HEK293 (cell line): ENCODE results near the gene FBXO2.

Experiments used
- CTCF ChIA-PET: fragments of 350-600 bp; formaldehyde crosslinking; extraction: SDS; loops from one replicate; lab custom pipeline; 2021; ENCODE audit warnings: antibody characterized with exemption; lab: Yijun Ruan, JAX
- POLR2A ChIA-PET: fragments of 300-600 bp; formaldehyde crosslinking; extraction: SDS; loops from one replicate; lab custom pipeline; 2020; ENCODE audit warnings: antibody characterized with exemption, inconsistent platforms; lab: Yijun Ruan, JAX
- H3K27ac ChIP-seq: fragments of 200-500 bp; sonication (Bioruptor generic); 2 replicates; pipeline ENCODE4 v1.5.1; 2014; ENCODE audit warnings: low read depth, low read length, control low read depth, inconsistent platforms; ENCODE audit errors: extremely low read depth
- H3K36me3 ChIP-seq, 2 experiments: fragments of 200-500 bp in 1 of 2; sonication (Bioruptor generic) in 1 of 2; 1 replicate in 1 of 2; 2 replicates in 1 of 2; pipeline ENCODE4 v1.5.1; 2014 to 2017; ENCODE audit warnings: inconsistent platforms in 2 of 2, low read length in 2 of 2; ENCODE audit not compliant: control insufficient read depth in 2 of 2, insufficient read depth in 1 of 2
- H3K4me1 ChIP-seq: fragments of 200-500 bp; sonication (Bioruptor generic); 2 replicates; pipeline ENCODE4 v1.5.1; 2014; ENCODE audit warnings: mild to moderate bottlenecking, low read length, inconsistent platforms; ENCODE audit not compliant: control insufficient read depth, insufficient read depth
- H3K4me3 ChIP-seq: 2 replicates; pipeline ENCODE4 v1.5.1; 2011; ENCODE audit warnings: low read depth, mild to moderate bottlenecking, control low read depth, low read length, moderate library complexity
- H3K9me3 ChIP-seq: fragments of 200-500 bp; sonication (Bioruptor generic); 2 replicates; pipeline ENCODE4 v1.5.1; 2014; ENCODE audit warnings: low read depth, low read length, inconsistent platforms; ENCODE audit not compliant: control insufficient read depth, insufficient read depth
- EGR2 ChIP-seq: fragments of 450-650 bp; formaldehyde crosslinking; IDR thresholded peaks from 2 replicates; pipeline ENCODE4 v1.5.1; 2016; ENCODE audit warnings: low read depth, missing biosample characterization, missing genetic modification characterization
- GLIS1 ChIP-seq: fragments of 450-650 bp; formaldehyde crosslinking; IDR thresholded peaks from 2 replicates; pipeline ENCODE4 v1.5.1; 2016; ENCODE audit warnings: missing biosample characterization, missing genetic modification characterization
- GLIS2 ChIP-seq: fragments of 450-650 bp; formaldehyde crosslinking; IDR thresholded peaks from 2 replicates; pipeline ENCODE4 v1.5.1; 2016; ENCODE audit warnings: missing biosample characterization, missing genetic modification characterization
- KLF8 ChIP-seq: fragments of 450-650 bp; formaldehyde crosslinking; IDR thresholded peaks from 2 replicates; pipeline ENCODE4 v1.5.1; 2016; ENCODE audit warnings: missing biosample characterization, missing genetic modification characterization
- PATZ1 ChIP-seq: fragments of 450-650 bp; formaldehyde crosslinking; IDR thresholded peaks from 2 replicates; pipeline ENCODE4 v1.5.1; 2016; ENCODE audit warnings: missing biosample characterization, missing genetic modification characterization
- SP3 ChIP-seq: fragments of 450-650 bp; formaldehyde crosslinking; IDR thresholded peaks from 2 replicates; pipeline ENCODE4 v1.5.1; 2016; ENCODE audit warnings: missing biosample characterization, missing genetic modification characterization
- ZFP41 ChIP-seq: fragments of 450-650 bp; formaldehyde crosslinking; IDR thresholded peaks from 2 replicates; pipeline ENCODE4 v1.5.1; 2016; ENCODE audit warnings: missing biosample characterization, missing genetic modification characterization, borderline replicate concordance
- ZIC2 ChIP-seq: fragments of 450-650 bp; formaldehyde crosslinking; IDR thresholded peaks from 2 replicates; pipeline ENCODE4 v1.5.1; 2016; ENCODE audit warnings: missing biosample characterization, missing genetic modification characterization
- ZNF16 ChIP-seq: fragments of 450-650 bp; formaldehyde crosslinking; IDR thresholded peaks from 2 replicates; pipeline ENCODE4 v1.5.1; 2016; ENCODE audit warnings: low read depth, missing biosample characterization, missing genetic modification characterization
- ZNF19 ChIP-seq: fragments of 450-650 bp; formaldehyde crosslinking; IDR thresholded peaks from 2 replicates; pipeline ENCODE4; 2016; ENCODE audit warnings: missing biosample characterization, missing genetic modification characterization, low read depth
- ZNF274 ChIP-seq, 2 experiments: fragments of 200-500 bp in 1 of 2; fragments of 450-650 bp in 1 of 2; sonication (Bioruptor generic) in 1 of 2; formaldehyde crosslinking in 1 of 2; IDR thresholded peaks; 2 replicates each; pipeline versions ENCODE4 v1.5.1 to v1.6.1; 2014 to 2016; ENCODE audit warnings: borderline replicate concordance in 1 of 2, inconsistent platforms in 1 of 2, low read length in 1 of 2, missing biosample characterization in 1 of 2, missing genetic modification characterization in 1 of 2
- ZNF600 ChIP-seq: fragments of 450-650 bp; formaldehyde crosslinking; IDR thresholded peaks from 2 replicates; pipeline ENCODE4 v1.5.1; 2016; ENCODE audit warnings: missing biosample characterization, missing genetic modification characterization
- ZNF677 ChIP-seq: fragments of 450-650 bp; IDR thresholded peaks from 2 replicates; pipeline ENCODE4 v1.5.0; 2018; ENCODE audit warnings: missing biosample characterization, mild to moderate bottlenecking, missing genetic modification characterization, moderate library complexity
- ZNF776 ChIP-seq: fragments of 450-650 bp; formaldehyde crosslinking; IDR thresholded peaks from 2 replicates; pipeline ENCODE4 v1.5.0; 2017; ENCODE audit warnings: missing biosample characterization, missing genetic modification characterization, borderline replicate concordance
- TF ChIP-seq, protein P1 (sequence below): fragments of 450-650 bp; formaldehyde crosslinking; IDR thresholded peaks from 2 replicates; pipeline ENCODE4 v1.5.1; 2017; ENCODE audit warnings: missing biosample characterization, missing genetic modification characterization

FBXO2 gene

DNA sequence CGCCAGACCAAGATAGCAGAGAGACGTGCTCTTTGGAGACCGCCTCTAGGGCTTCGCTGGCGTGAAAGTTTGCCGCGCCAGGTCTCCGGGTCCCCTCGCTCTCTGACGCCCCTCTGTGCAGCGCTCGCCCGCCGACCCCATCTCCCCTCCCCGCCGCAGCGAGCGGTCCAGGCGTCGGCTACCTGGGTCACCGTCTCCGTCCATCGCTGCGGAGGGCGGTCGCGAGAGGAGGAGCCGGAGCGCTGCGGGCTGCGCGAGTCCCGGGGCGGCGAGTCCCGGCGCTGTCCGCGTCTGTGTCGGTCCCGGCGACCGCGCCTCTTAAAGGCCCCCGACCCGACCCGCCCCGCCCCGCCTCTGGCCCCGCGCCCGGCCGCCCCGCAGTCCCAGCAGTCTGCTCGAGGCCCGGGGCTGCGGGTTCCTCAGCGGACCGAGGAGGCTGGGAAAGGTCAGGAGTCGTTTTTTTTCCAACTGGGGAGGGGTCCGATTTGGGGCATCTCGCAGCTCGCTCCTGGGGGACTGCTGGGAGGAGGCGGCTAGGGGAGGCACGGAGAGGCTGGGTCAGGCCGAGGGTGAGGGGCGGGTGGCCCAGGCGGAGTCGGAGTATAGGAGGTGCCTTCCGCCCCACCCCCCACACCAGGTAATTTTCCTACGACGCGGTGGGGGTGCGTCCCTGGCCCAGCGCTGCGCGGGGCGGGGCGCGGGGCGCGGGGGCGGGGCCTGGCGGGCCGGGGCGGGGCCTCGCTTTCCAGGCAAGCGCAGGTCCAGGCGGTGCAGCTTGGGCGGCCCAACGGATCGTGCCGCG, at the start of gene FBXO2, which contains the start of gene FBXO44:
Gene FBXO2 (minus strand): TSS at position 293 of the 802 bp plus-strand sequence. CDS start 89 bp downstream, at position 204.
Gene FBXO44 (plus strand): TSS at position 741 of the 802 bp plus-strand sequence. CDS start 959 bp downstream, outside the sequence.
- TF ChIP-seq ZFP41 (no peak), ZNF677 (no peak), PATZ1 (tag by site-specific recombination) (peak; percentile 63), ZNF19 (tag by site-specific recombination) (no peak), ZIC2 (tag by site-specific recombination) (no peak), GLIS1 (tag by site-specific recombination) (0 out of 2 replicates have a peak, but pooled peaks have one; percentile 27), KLF8 (peak; percentile 59), GLIS2 (tag by site-specific recombination) (peak; percentile 44; the same call in 1 of the 2 replicates), SP3 (0 out of 2 replicates have a peak, but pooled peaks have one; percentile 31)
- TF ChIP-seq, protein P1, sequence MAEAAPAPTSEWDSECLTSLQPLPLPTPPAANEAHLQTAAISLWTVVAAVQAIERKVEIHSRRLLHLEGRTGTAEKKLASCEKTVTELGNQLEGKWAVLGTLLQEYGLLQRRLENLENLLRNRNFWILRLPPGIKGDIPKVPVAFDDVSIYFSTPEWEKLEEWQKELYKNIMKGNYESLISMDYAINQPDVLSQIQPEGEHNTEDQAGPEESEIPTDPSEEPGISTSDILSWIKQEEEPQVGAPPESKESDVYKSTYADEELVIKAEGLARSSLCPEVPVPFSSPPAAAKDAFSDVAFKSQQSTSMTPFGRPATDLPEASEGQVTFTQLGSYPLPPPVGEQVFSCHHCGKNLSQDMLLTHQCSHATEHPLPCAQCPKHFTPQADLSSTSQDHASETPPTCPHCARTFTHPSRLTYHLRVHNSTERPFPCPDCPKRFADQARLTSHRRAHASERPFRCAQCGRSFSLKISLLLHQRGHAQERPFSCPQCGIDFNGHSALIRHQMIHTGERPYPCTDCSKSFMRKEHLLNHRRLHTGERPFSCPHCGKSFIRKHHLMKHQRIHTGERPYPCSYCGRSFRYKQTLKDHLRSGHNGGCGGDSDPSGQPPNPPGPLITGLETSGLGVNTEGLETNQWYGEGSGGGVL (tag by site-specific recombination): peak; percentile 67; the same call in 1 of the 2 replicates
- Histone ChIP-seq H3K9me3 (no peaks in the 10 kb centered on the region), H3K36me3 (peaks cover 5 to 35% of the 10 kb centered on the region in 2 experiments; a peak in 2 of 3 replicates), H3K27ac (no peak within 1 kb of the TSS), H3K4me1 (no peaks in the 10 kb centered on the region), H3K4me3 (peak within 1 kb of the TSS; percentile 65)
- CTCF ChIA-PET: interaction anchor here (0.7 to 1.9 kb wide), 5 partner anchors 10 to 140 kb away, joined by 3 to 15 read pairs (median 7); partner anchors contain the start of gene FBXO6
- POLR2A ChIA-PET: interaction anchor here (0.6 to 1.5 kb wide), 3 partner anchors 9 to 351 kb away, joined by 3 to 13 read pairs (median 5); partner anchors contain the start of gene FBXO6

GRCh38 chr1:11703357-11704193, 49.3 kb upstream of the FBXO2 start:
- no peaks in the 10 kb centered on the region for H3K9me3 ChIP-seq
- H3K4me1 ChIP-seq: peaks cover 4% of the 10 kb centered on the region; the same call in 1 of the 2 replicates
- H3K27ac ChIP-seq: no peak overlapping the region
- TF ChIP-seq EGR2 (tag by site-specific recombination) (0 out of 2 replicates have a peak, but pooled peaks have one; percentile 55), ZNF274 (IDR thresholded peaks at IDR 0.05; ENCODE audit: low read length) (no peak), ZNF274 (tag by site-specific recombination; IDR thresholded peaks at IDR 0.05; ENCODE audit: borderline replicate concordance) (no peak), ZNF16 (tag by site-specific recombination) (peak; percentile 66; the same call in 1 of the 2 replicates), ZNF600 (peak; percentile 74), ZNF776 (tag by site-specific recombination) (no peak)
- CTCF ChIA-PET: interaction anchor here (0.6 kb wide), 1 partner anchor 15 kb away, joined by 3 read pairs; no protein-coding TSS in a partner anchor
- POLR2A ChIA-PET: no interaction called here
- no peaks in the 10 kb centered on the region for H3K36me3 ChIP-seq
- no peak overlapping the region for H3K4me3 ChIP-seq
